Measurements from ENCODE around the gene RASL11A.
"Not testable (repeated sequence)": the region's sequence is repeated elsewhere in the genome, so short reads cannot be mapped to it uniquely, and the experiment has no call there.

RASL11A gene

GRCh38 chr13:27270594-27271520 lies at the start of gene RASL11A:
TSS of gene RASL11A (plus strand) at chr13:27270830. CDS start at chr13:27270945, 115 bp downstream.
- DNase-seq: peak; percentile 43

GRCh38 chr13:27222100-27222499 lies 48.5 kb upstream of the RASL11A start:
- not testable (repeated sequence) for DNase-seq

GRCh38 chr13:27226991-27227390 lies 43.6 kb upstream of the RASL11A start:
- no peak for DNase-seq

GRCh38 chr13:27228131-27228530 lies 42.5 kb upstream of the RASL11A start:
- no peak for DNase-seq

GRCh38 chr13:27229642-27230041 lies 41.0 kb upstream of the RASL11A start:
- DNase-seq: no peak

- DNase-seq: no peak
Observed at GRCh38 chr13:27233964-27234363, 36.7 kb upstream of the RASL11A start.

- DNase-seq: no peak
Observed at GRCh38 chr13:27236478-27236877, 34.2 kb upstream of the RASL11A start.

- DNase-seq: no peak
Observed at GRCh38 chr13:27242702-27243101, 27.9 kb upstream of the RASL11A start.

- DNase-seq: no peak
Observed at GRCh38 chr13:27245610-27246009, 25.0 kb upstream of the RASL11A start.

GRCh38 chr13:27250833-27251165 lies 19.8 kb upstream of the RASL11A start:
- DNase-seq: no peak

GRCh38 chr13:27251166-27252091 lies 19.2 kb upstream of the RASL11A start, which contains the start of gene RPL21:
TSS of gene RPL21 (plus strand) at chr13:27251558. CDS start at chr13:27253777, 2,219 bp downstream.
- no peak for DNase-seq

- DNase-seq: no peak
Observed at GRCh38 chr13:27252467-27252866, 18.2 kb upstream of the RASL11A start.

- no peak for DNase-seq
Observed at GRCh38 chr13:27257233-27257568, 13.4 kb upstream of the RASL11A start.

GRCh38 chr13:27257648-27258253 lies 12.9 kb upstream of the RASL11A start:
- no peak for DNase-seq

- DNase-seq: no peak
Observed at GRCh38 chr13:27258637-27259386, 11.8 kb upstream of the RASL11A start.

GRCh38 chr13:27259831-27260230 lies 10.8 kb upstream of the RASL11A start:
- no peak for DNase-seq

- no peak for DNase-seq
Observed at GRCh38 chr13:27261396-27261795, 9.2 kb upstream of the RASL11A start.

- no peak for DNase-seq
Observed at GRCh38 chr13:27263438-27263837, 7.2 kb upstream of the RASL11A start.

GRCh38 chr13:27264181-27264580 lies 6.4 kb upstream of the RASL11A start:
- no peak for DNase-seq

- DNase-seq: no peak
Observed at GRCh38 chr13:27264648-27265047, 6.0 kb upstream of the RASL11A start.

GRCh38 chr13:27266917-27267316 lies 3.7 kb upstream of the RASL11A start:
- no peak for DNase-seq

GRCh38 chr13:27267596-27267995 lies 3.0 kb upstream of the RASL11A start:
- no peak for DNase-seq

Measured in cortex of kidney (tissue), 1 donor.